Panc1 (cell line): ENCODE data around the gene RWDD4.

Experiments
- POLR2AphosphoS5 ChIP-seq: IDR thresholded peaks from 2 replicates; pipeline ENCODE4 v1.6.1; 2012; ENCODE audit warnings: mild to moderate bottlenecking, low read depth, low read length, moderate library complexity
- TF ChIP-seq, protein P1 (sequence below): fragments of 450-650 bp; IDR thresholded peaks from 2 replicates; pipeline ENCODE4 v1.5.1; 2017; ENCODE audit warnings: mild to moderate bottlenecking

DNA sequence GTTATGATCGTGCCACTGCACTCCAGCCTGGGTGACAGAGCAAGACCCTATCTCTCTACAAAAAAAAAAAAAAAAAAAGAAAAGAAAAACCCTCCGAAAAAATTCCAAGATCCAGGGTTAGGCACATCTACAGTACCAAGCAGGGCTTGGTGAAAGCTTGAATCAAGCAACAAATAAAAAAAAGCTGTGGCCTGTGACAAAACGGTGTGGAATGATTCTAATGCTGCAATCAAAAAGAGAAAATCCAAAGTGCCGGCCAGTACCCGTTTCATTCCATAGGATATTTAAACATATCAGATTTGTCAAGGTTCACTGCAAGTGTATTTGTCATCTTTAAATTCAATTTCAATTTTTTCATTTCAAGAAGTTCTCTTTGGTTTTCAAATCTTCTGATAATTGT lies 20.5 kb downstream of the RWDD4 start:
- TF ChIP-seq, protein P1, sequence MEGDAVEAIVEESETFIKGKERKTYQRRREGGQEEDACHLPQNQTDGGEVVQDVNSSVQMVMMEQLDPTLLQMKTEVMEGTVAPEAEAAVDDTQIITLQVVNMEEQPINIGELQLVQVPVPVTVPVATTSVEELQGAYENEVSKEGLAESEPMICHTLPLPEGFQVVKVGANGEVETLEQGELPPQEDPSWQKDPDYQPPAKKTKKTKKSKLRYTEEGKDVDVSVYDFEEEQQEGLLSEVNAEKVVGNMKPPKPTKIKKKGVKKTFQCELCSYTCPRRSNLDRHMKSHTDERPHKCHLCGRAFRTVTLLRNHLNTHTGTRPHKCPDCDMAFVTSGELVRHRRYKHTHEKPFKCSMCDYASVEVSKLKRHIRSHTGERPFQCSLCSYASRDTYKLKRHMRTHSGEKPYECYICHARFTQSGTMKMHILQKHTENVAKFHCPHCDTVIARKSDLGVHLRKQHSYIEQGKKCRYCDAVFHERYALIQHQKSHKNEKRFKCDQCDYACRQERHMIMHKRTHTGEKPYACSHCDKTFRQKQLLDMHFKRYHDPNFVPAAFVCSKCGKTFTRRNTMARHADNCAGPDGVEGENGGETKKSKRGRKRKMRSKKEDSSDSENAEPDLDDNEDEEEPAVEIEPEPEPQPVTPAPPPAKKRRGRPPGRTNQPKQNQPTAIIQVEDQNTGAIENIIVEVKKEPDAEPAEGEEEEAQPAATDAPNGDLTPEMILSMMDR, result no peak
- no peak for TF ChIP-seq POLR2AphosphoS5
